Hepatocyte (in vitro differentiated cells): Measurements from ENCODE around the gene B3GALNT2.

Experiments
- CTCF ChIP-seq: fragments of 200-600 bp; sonication (generic); IDR thresholded peaks from 2 replicates; pipeline ENCODE4 v1.5.1; 2016; ENCODE audit warnings: antibody characterized with exemption, mild to moderate bottlenecking; ENCODE audit not compliant: poor library complexity
- EZH2phosphoT487 ChIP-seq: fragments of 200-600 bp; sonication (generic); IDR thresholded peaks from one replicate; pipeline ENCODE4 v1.6.1; 2018; ENCODE audit warnings: antibody characterized with exemption, mild to moderate bottlenecking, low read depth, moderate library complexity; ENCODE audit not compliant: unreplicated experiment, severe bottlenecking

- no peak for TF ChIP-seq CTCF
- TF ChIP-seq EZH2phosphoT487 = no peak
These were observed 81.0 kb downstream of the B3GALNT2 start for GRCh38 chr1:235423214-235423652.
